ENCODE data around the gene OCIAD1. TPM values are rescaled to one million over a fixed set of nuclear protein-coding genes. Genes with fewer than 3 reads are reported as not detected.
"Not testable (repeated sequence)": the region's sequence is repeated elsewhere in the genome, so short reads cannot be mapped to it uniquely, and the experiment has no call there.

The OCIAD1 gene
- total and polyA plus RNA-seq, 2 of the 13 experiments (the other 11 are each of a cell fraction or from before 2014, with no cell fraction given) = 67.3 to 74.9 TPM

- ATAC-seq (peak; percentile 86), FAIRE-seq (no peak), DNase-seq (ENCODE audit: low spot score) (no peak)
- no TSS peak for BruUV-seq (replicated peaks)
- H3K27me3 ChIP-seq (ENCODE audit: control insufficient read depth in 1 of 2, insufficient read depth in 2 of 2, low read length in 2 of 2) = no peaks in the 10 kb centered on the region; a peak in 1 of 5 replicates
- 0% methylated on average over 2 of the region's 6 CpGs for WGBS (ENCODE audit: low lambda C conversion rate)
- no peak for TF ChIP-seq MED1 (CRISPR knock-in tag; IDR thresholded peaks at IDR 0.05)
- TF ChIP-seq SIX4 (CRISPR knock-in tag; IDR thresholded peaks at IDR 0.05) = no peak
- TF ChIP-seq ZNF557 (CRISPR knock-in tag; IDR thresholded peaks at IDR 0.05) = no peak
- TF ChIP-seq ZNF44 (CRISPR knock-in tag; IDR thresholded peaks at IDR 0.05) = no peak
- H3K36me3 ChIP-seq (replicated peaks in 1 of 2; ENCODE audit: control insufficient read depth in 1 of 2, insufficient read depth in 2 of 2, low read length in 2 of 2) = no peaks in the 10 kb centered on the region
- ChIA-PET CTCF (ENCODE audit: low intra/inter-chr PET ratio, low total read pairs) (no interaction called here), POLR2A (no interaction called here)
- H3K9me3 ChIP-seq (ENCODE audit: low read length) = no peaks in the 10 kb centered on the region
- peak overlapping the region in 1 of 3 experiments; percentile 40; a peak in 1 of 6 replicates for H3K4me3 ChIP-seq (replicated peaks in 1 of 3; ENCODE audit: insufficient read depth in 1 of 3, low read depth in 2 of 3, low read length in 3 of 3)
- no peaks in the 10 kb centered on the region for H3K79me2 ChIP-seq (ENCODE audit: insufficient read depth, low read length)
- no peaks in the 10 kb centered on the region for H4K20me1 ChIP-seq (ENCODE audit: insufficient read depth, low read length)
- H3K4me1 ChIP-seq (ENCODE audit: insufficient read depth, low read length) = no peaks in the 10 kb centered on the region
- peak overlapping the region; percentile 58 for H3K4me2 ChIP-seq (ENCODE audit: low read depth, low read length)
- H3K9ac ChIP-seq (ENCODE audit: insufficient read depth, low read depth, low read length) = no peak overlapping the region
- no peak overlapping the region for H3K27ac ChIP-seq (ENCODE audit: extremely low read length, insufficient read depth, low read length)
- H2AFZ ChIP-seq (ENCODE audit: low read length) = peak overlapping the region; percentile 23
- in situ Hi-C loops (cut with HindIII; ENCODE audit: extremely low pct_ligation_motif_present, low pct_unique_long_range_greater_than_20kb) (no loop called here), intact Hi-C loops (cut with micrococcal nuclease; ENCODE audit: unreplicated experiment) (no loop called here)
Observed at GRCh38 chr4:48816971-48817370, 13.9 kb upstream of the OCIAD1 start.

- ATAC-seq; POLR2A ChIA-PET; BruUV-seq (replicated peaks); H2AFZ ChIP-seq (ENCODE audit: low read length); H3K4me1 ChIP-seq (ENCODE audit: insufficient read depth, low read length); DNase-seq (ENCODE audit: low spot score); CTCF ChIA-PET (ENCODE audit: low intra/inter-chr PET ratio, low total read pairs); intact Hi-C loops (cut with micrococcal nuclease; ENCODE audit: unreplicated experiment); in situ Hi-C loops (cut with HindIII; ENCODE audit: extremely low pct_ligation_motif_present, low pct_unique_long_range_greater_than_20kb); H3K4me2 ChIP-seq (ENCODE audit: low read depth, low read length); FAIRE-seq; H3K27ac ChIP-seq (ENCODE audit: extremely low read length, insufficient read depth, low read length); H3K9me3 ChIP-seq (ENCODE audit: low read length); H3K27me3 ChIP-seq (ENCODE audit: control insufficient read depth in 1 of 2, insufficient read depth in 2 of 2, low read length in 2 of 2); H3K9ac ChIP-seq (ENCODE audit: insufficient read depth, low read depth, low read length); H3K36me3 ChIP-seq (replicated peaks in 1 of 2; ENCODE audit: control insufficient read depth in 1 of 2, insufficient read depth in 2 of 2, low read length in 2 of 2); H3K4me3 ChIP-seq (replicated peaks in 1 of 3; ENCODE audit: insufficient read depth in 1 of 3, low read depth in 2 of 3, low read length in 3 of 3); H4K20me1 ChIP-seq (ENCODE audit: insufficient read depth, low read length); H3K79me2 ChIP-seq (ENCODE audit: insufficient read depth, low read length): not testable (repeated sequence)
- 36% methylated on average over 2 of the region's 2 CpGs for WGBS (ENCODE audit: low lambda C conversion rate)
Observed at GRCh38 chr4:48821431-48821830, 9.5 kb upstream of the OCIAD1 start.
